OCI-LY7 (cell line): Measurements from ENCODE around the gene C9orf50. TPM values are rescaled to one million over a fixed set of nuclear protein-coding genes. Genes with fewer than 3 reads are reported as not detected.

Source experiments
- BruUV-seq: library from RNA; stranded (reverse); fragments of 400-500 nt; replicated peaks from 2 replicates; lab custom pipeline; 2021; lab: Mats Ljungman, UMichigan
- CTCF ChIA-PET: fragments of 300-600 bp; sonication (Branson Sonifier 250); formaldehyde crosslinking; loops from one replicate; lab custom pipeline; 2022; ENCODE audit warnings: antibody characterized with exemption; ENCODE audit not compliant: unreplicated experiment; lab: Charles Lee
- POLR2A ChIA-PET: fragments of 300-600 bp; sonication (Branson Sonifier 250); formaldehyde crosslinking; loops from one replicate; lab custom pipeline; 2022; ENCODE audit warnings: antibody characterized with exemption; lab: Charles Lee
- DNase-seq: peaks from one replicate; pipeline ENCODE4 v3.0.0-alpha.2; 2015; ENCODE audit warnings: low spot score
- H2AFZ ChIP-seq: fragments of 200-600 bp; sonication (generic), shearing (Covaris generic); 2 replicates; pipeline ENCODE4 v1.6.1; 2014; ENCODE audit warnings: mild to moderate bottlenecking, antibody characterized with exemption, low read length, moderate library complexity
- H3K27ac ChIP-seq: fragments of 200-600 bp; sonication (generic); 2 replicates; pipeline ENCODE4 v1.5.1; 2014; ENCODE audit warnings: mixed run types, low read depth, mild to moderate bottlenecking, moderate library complexity, low read length, inconsistent platforms; ENCODE audit not compliant: poor library complexity, severe bottlenecking
- H3K36me3 ChIP-seq: fragments of 200-600 bp; sonication (generic); 2 replicates; pipeline ENCODE4 v1.6.1; 2014; ENCODE audit warnings: mild to moderate bottlenecking, antibody characterized with exemption, low read length, moderate library complexity, mixed read lengths; ENCODE audit not compliant: insufficient read depth
- H3K4me1 ChIP-seq: fragments of 200-600 bp; sonication (generic); 2 replicates; pipeline ENCODE4 v1.5.1; 2014; ENCODE audit warnings: mild to moderate bottlenecking, low read length; ENCODE audit not compliant: insufficient read depth, poor library complexity, severe bottlenecking
- H3K4me2 ChIP-seq: fragments of 200-600 bp; sonication (generic); 2 replicates; pipeline ENCODE4 v1.6.1; 2014; ENCODE audit warnings: mild to moderate bottlenecking, low read length
- H3K4me3 ChIP-seq: fragments of 200-600 bp; sonication (generic); 2 replicates; pipeline ENCODE4 v1.5.1; 2014; ENCODE audit warnings: mild to moderate bottlenecking, low read depth, low read length; ENCODE audit not compliant: poor library complexity, severe bottlenecking
- H3K79me2 ChIP-seq: fragments of 200-600 bp; sonication (generic); 2 replicates; pipeline ENCODE4 v1.6.1; 2016; ENCODE audit warnings: low read depth, mild to moderate bottlenecking, low read length, moderate library complexity, mixed read lengths; ENCODE audit not compliant: insufficient read depth
- H3K9me2 ChIP-seq: fragments of 200-600 bp; sonication (generic); 2 replicates; pipeline ENCODE4 v1.6.1; 2016; ENCODE audit warnings: mild to moderate bottlenecking, low read length, mixed read lengths; ENCODE audit not compliant: insufficient read depth
- H3K9me3 ChIP-seq: fragments of 200-600 bp; sonication (generic); 2 replicates; pipeline ENCODE4 v1.6.1; 2014; ENCODE audit warnings: mild to moderate bottlenecking, mixed run types, low read length, mixed read lengths
- H4K20me1 ChIP-seq: fragments of 200-600 bp; sonication (generic); 2 replicates; pipeline ENCODE4 v1.6.1; 2014; ENCODE audit warnings: mild to moderate bottlenecking, antibody characterized with exemption, low read length, moderate library complexity, mixed read lengths; ENCODE audit not compliant: insufficient read depth
- CTCF ChIP-seq: fragments of 200-600 bp; sonication (generic); conservative IDR thresholded peaks from 2 replicates; pipeline ENCODE4 v1.5.1; 2014; ENCODE audit warnings: mild to moderate bottlenecking, antibody characterized with exemption, low read length, moderate library complexity, mixed read lengths
- EZH2phosphoT487 ChIP-seq: fragments of 200-600 bp; sonication (generic); IDR thresholded peaks from 2 replicates; pipeline ENCODE4 v1.6.1; 2018; ENCODE audit warnings: low read depth, borderline replicate concordance, mild to moderate bottlenecking, mixed run types, antibody characterized with exemption, low read length, moderate library complexity, mixed read lengths
- intact Hi-C: fragments of 100-400 bp; cut with micrococcal nuclease; formaldehyde crosslinking; loops from one replicate; pipeline ENCODE4 v1.10.0; 2022; ENCODE audit not compliant: unreplicated experiment
- total RNA-seq, 2 experiments: library from RNA; depleted of rRNA in 1 of 2; stranded (reverse); fragments of >200 nt in 1 of 2; shearing (Covaris generic) in 1 of 2; gene quantifications; 2 replicates each; pipeline ENCODE4 v1.2.3, GENCODE V29; 2014 to 2022

Gene C9orf50
- total RNA-seq, 2 experiments from 2014 or later: not detected

- H3K4me3 ChIP-seq: no peak overlapping the region
- no TSS peak for BruUV-seq
- H3K9me3 ChIP-seq: no peaks in the 10 kb centered on the region
- H3K4me1 ChIP-seq: peaks cover 26% of the 10 kb centered on the region
- H3K27ac ChIP-seq: no peak overlapping the region
- no peak for DNase-seq
- H3K4me2 ChIP-seq: no peak overlapping the region
- no peaks in the 10 kb centered on the region for H3K79me2 ChIP-seq
- H4K20me1 ChIP-seq: no peaks in the 10 kb centered on the region
- no peak overlapping the region for H2AFZ ChIP-seq
- no peaks in the 10 kb centered on the region for H3K9me2 ChIP-seq
- intact Hi-C loops: no loop called here
- TF ChIP-seq EZH2phosphoT487: no peak
- TF ChIP-seq CTCF: no peak
- H3K36me3 ChIP-seq: no peaks in the 10 kb centered on the region
- ChIA-PET CTCF (no interaction called here), POLR2A (interaction anchor here (1.2 kb wide), 1 partner anchor 11 kb away, joined by 3 read pairs; no protein-coding TSS in a partner anchor)
Measured at GRCh38 chr9:129604056-129604765, 16.7 kb downstream of the C9orf50 start.

DNA sequence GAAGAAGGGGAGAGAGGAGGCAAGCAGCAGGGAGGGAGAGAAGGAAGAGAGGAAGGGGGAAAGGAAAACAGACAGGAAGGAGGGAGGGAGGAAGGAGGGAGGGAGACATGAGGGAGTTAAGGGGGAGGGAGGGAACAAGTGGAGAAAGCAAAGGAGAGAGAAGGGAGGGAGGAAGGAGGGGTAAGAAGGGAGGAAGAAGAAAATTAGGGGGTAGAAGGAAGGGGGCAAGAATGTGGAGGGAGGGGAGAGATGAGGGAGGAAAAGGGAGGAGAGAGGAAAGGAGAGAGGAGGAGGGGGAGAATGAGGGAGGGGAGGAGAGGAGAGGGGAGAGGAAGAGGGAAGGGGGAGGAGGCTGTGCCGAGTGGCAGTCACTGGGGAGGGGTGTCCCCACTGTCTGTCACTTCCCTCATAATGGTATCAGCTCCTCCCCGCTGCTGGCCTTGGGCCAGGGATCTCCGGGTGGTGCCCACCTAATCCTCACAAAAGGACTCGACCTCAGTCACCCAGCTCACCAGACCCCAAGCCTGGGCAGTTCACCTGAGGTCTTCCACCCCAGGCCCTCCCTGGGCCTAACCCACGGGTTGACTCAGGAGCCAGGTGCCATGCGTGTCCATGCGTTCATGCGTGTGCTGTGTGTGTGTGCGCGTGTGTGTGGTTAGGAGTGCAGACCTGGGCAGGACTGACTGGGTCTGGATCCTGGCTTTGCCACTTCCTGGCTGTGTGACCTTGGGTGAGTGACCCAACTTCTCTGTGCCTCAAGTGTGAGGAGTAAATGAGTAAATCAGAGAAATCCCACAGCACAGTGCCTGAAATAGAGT is 18.1 kb downstream of the C9orf50 start:
- ChIA-PET POLR2A (interaction anchor here (0.7 to 1.2 kb wide), 2 partner anchors 10 to 95 kb away, joined by 3 read pairs; no protein-coding TSS in a partner anchor), CTCF (no interaction called here)
- H3K27ac ChIP-seq: no peak overlapping the region
- no peaks in the 10 kb centered on the region for H3K9me2 ChIP-seq
- no peaks in the 10 kb centered on the region for H3K9me3 ChIP-seq
- H3K4me1 ChIP-seq: peaks cover 25% of the 10 kb centered on the region
- intact Hi-C loops: no loop called here
- H3K4me3 ChIP-seq: no peak overlapping the region
- no peak overlapping the region for H2AFZ ChIP-seq
- no TSS peak for BruUV-seq
- H3K4me2 ChIP-seq: no peak overlapping the region
- no peaks in the 10 kb centered on the region for H4K20me1 ChIP-seq
- DNase-seq: no peak
- H3K36me3 ChIP-seq: no peaks in the 10 kb centered on the region
- H3K79me2 ChIP-seq: no peaks in the 10 kb centered on the region
- TF ChIP-seq CTCF: no peak
- no peak for TF ChIP-seq EZH2phosphoT487
